Effector memory CD4-positive, alpha-beta T cell (primary cell): Measurements from ENCODE around the gene SDCCAG8.

Source experiments
- DNase-seq, 3 donors: peaks; one replicate each; pipeline ENCODE4 v3.0.0-alpha.2; 2020
- H3K27ac ChIP-seq: 2 replicates; pipeline ENCODE4 v1.7.0; 2013; ENCODE audit warnings: mild to moderate bottlenecking, low read length, moderate library complexity; ENCODE audit not compliant: insufficient read depth, poor library complexity, severe bottlenecking
- H3K27me3 ChIP-seq: replicated peaks from 2 replicates; pipeline ENCODE4 v1.7.0; 2013; ENCODE audit warnings: mild to moderate bottlenecking, low read length; ENCODE audit not compliant: insufficient read depth, control insufficient read depth, poor library complexity, severe bottlenecking
- H3K36me3 ChIP-seq: 2 replicates; pipeline ENCODE4 v1.7.0; 2013; ENCODE audit warnings: mild to moderate bottlenecking, low read length, moderate library complexity; ENCODE audit not compliant: control insufficient read depth, insufficient read depth
- H3K4me1 ChIP-seq: 2 replicates; pipeline ENCODE4 v1.7.0; 2013; ENCODE audit warnings: low read length, mild to moderate bottlenecking; ENCODE audit not compliant: control insufficient read depth, insufficient read depth, poor library complexity, severe bottlenecking
- H3K4me3 ChIP-seq: 2 replicates; pipeline ENCODE4 v1.7.0; 2013; ENCODE audit warnings: low read length, low read depth, mild to moderate bottlenecking; ENCODE audit not compliant: insufficient read depth, poor library complexity, severe bottlenecking
- H3K9me3 ChIP-seq: 2 replicates; pipeline ENCODE4 v1.7.0; 2013; ENCODE audit warnings: mild to moderate bottlenecking, low read length, moderate library complexity; ENCODE audit not compliant: control insufficient read depth

The SDCCAG8 gene

GRCh38 chr1:243528459-243529121 lies 272.7 kb downstream of the SDCCAG8 start:
- no peaks in the 10 kb centered on the region for H3K27me3 ChIP-seq
- H3K27ac ChIP-seq, result no peak overlapping the region
- no peak for DNase-seq
- peaks cover 11% of the 10 kb centered on the region for H3K36me3 ChIP-seq
- H3K9me3 ChIP-seq, result no peaks in the 10 kb centered on the region
- H3K4me3 ChIP-seq, result no peak overlapping the region
- H3K4me1 ChIP-seq, result no peaks in the 10 kb centered on the region

GRCh38 chr1:243529512-243529911 lies 273.7 kb downstream of the SDCCAG8 start:
- Histone ChIP-seq H3K27me3 (no peaks in the 10 kb centered on the region), H3K9me3 (no peaks in the 10 kb centered on the region), H3K27ac (no peak overlapping the region), H3K4me1 (no peaks in the 10 kb centered on the region), H3K36me3 (peaks cover 8% of the 10 kb centered on the region), H3K4me3 (no peak overlapping the region)
- DNase-seq, result no peak

GRCh38 chr1:243535014-243535413 lies 279.2 kb downstream of the SDCCAG8 start:
- no peak overlapping the region for H3K4me3 ChIP-seq
- H3K27ac ChIP-seq, result no peak overlapping the region
- H3K27me3 ChIP-seq, result no peaks in the 10 kb centered on the region
- no peaks in the 10 kb centered on the region for H3K9me3 ChIP-seq
- peaks cover 13% of the 10 kb centered on the region for H3K36me3 ChIP-seq
- no peak for DNase-seq
- no peaks in the 10 kb centered on the region for H3K4me1 ChIP-seq

- no peaks in the 10 kb centered on the region for H3K27me3 ChIP-seq
- no peaks in the 10 kb centered on the region for H3K4me1 ChIP-seq
- no peak overlapping the region for H3K27ac ChIP-seq
- peaks cover 5% of the 10 kb centered on the region for H3K36me3 ChIP-seq
- no peak overlapping the region for H3K4me3 ChIP-seq
- H3K9me3 ChIP-seq, result no peaks in the 10 kb centered on the region
- DNase-seq, result no peak
Observed at GRCh38 chr1:243539636-243540035, 283.8 kb downstream of the SDCCAG8 start.

- Histone ChIP-seq H3K27ac (no peak overlapping the region), H3K4me3 (no peak overlapping the region), H3K36me3 (no peaks in the 10 kb centered on the region), H3K9me3 (no peaks in the 10 kb centered on the region), H3K4me1 (no peaks in the 10 kb centered on the region), H3K27me3 (no peaks in the 10 kb centered on the region)
- DNase-seq, result no peak
Observed at GRCh38 chr1:243542739-243543415, 287.0 kb downstream of the SDCCAG8 start.

- Histone ChIP-seq H3K4me1 (no peaks in the 10 kb centered on the region), H3K4me3 (no peak overlapping the region), H3K36me3 (no peaks in the 10 kb centered on the region), H3K27ac (no peak overlapping the region), H3K27me3 (no peaks in the 10 kb centered on the region), H3K9me3 (no peaks in the 10 kb centered on the region)
- DNase-seq, result no peak
Observed at GRCh38 chr1:243543501-243543900, 287.7 kb downstream of the SDCCAG8 start.

- no peak for DNase-seq
- H3K36me3 ChIP-seq, result peaks cover 9% of the 10 kb centered on the region
- H3K9me3 ChIP-seq, result no peaks in the 10 kb centered on the region
- no peaks in the 10 kb centered on the region for H3K4me1 ChIP-seq
- no peak overlapping the region for H3K27ac ChIP-seq
- no peak overlapping the region for H3K4me3 ChIP-seq
- no peaks in the 10 kb centered on the region for H3K27me3 ChIP-seq
Observed at GRCh38 chr1:243546457-243546856, 290.6 kb downstream of the SDCCAG8 start.

- DNase-seq, result no peak
- Histone ChIP-seq H3K9me3 (no peaks in the 10 kb centered on the region), H3K27me3 (no peaks in the 10 kb centered on the region)
Observed at GRCh38 chr1:243547891-243548290, 292.1 kb downstream of the SDCCAG8 start.

GRCh38 chr1:243548516-243548915 lies 292.7 kb downstream of the SDCCAG8 start:
- Histone ChIP-seq H3K27ac (no peak overlapping the region), H3K36me3 (peaks cover 9% of the 10 kb centered on the region), H3K27me3 (no peaks in the 10 kb centered on the region), H3K4me3 (no peak overlapping the region), H3K4me1 (no peaks in the 10 kb centered on the region), H3K9me3 (no peaks in the 10 kb centered on the region)
- no peak for DNase-seq

More at GRCh38 chr1:243547891-243548290, 292.1 kb downstream of the SDCCAG8 start:
- Histone ChIP-seq H3K4me3 (no peak overlapping the region), H3K4me1 (no peaks in the 10 kb centered on the region), H3K27ac (no peak overlapping the region), H3K36me3 (peaks cover 9% of the 10 kb centered on the region)

GRCh38 chr1:243549108-243549507 lies 293.3 kb downstream of the SDCCAG8 start:
- H3K4me3 ChIP-seq, result no peak overlapping the region
- DNase-seq, result no peak

More at GRCh38 chr1:243549108-243549507, 293.3 kb downstream of the SDCCAG8 start:
- Histone ChIP-seq H3K36me3 (peaks cover 9% of the 10 kb centered on the region), H3K27me3 (no peaks in the 10 kb centered on the region), H3K9me3 (no peaks in the 10 kb centered on the region), H3K27ac (no peak overlapping the region), H3K4me1 (no peaks in the 10 kb centered on the region)
